GM18520 (cell line): Measurements from ENCODE around the gene URM1.
"Not testable (repeated sequence)": the region's sequence is repeated elsewhere in the genome, so short reads cannot be mapped to it uniquely, and the experiment has no call there.

ENCODE experiments used
- ATAC-seq: cut with Tn5 transposase; IDR thresholded peaks from one replicate; pipeline ENCODE4 v1.9.1; 2021; ENCODE audit not compliant: unreplicated experiment

Gene URM1

GRCh38 chr9:128370752-128371629 lies at the start of gene URM1:
TSS of gene URM1 (plus strand) at chr9:128371374. CDS start at chr9:128371381, 7 bp downstream.
- peak; percentile 89 for ATAC-seq

- peak; percentile 5 for ATAC-seq
These were observed 49.2 kb upstream of the URM1 start for GRCh38 chr9:128321879-128322403.

GRCh38 chr9:128322404-128323211 lies 48.6 kb upstream of the URM1 start, which contains the start of the genes COQ4 and TRUB2:
TSS of gene COQ4 (plus strand) at chr9:128322839. CDS start at chr9:128322859, 20 bp downstream.
TSS of gene TRUB2 (minus strand) at chr9:128322447. CDS start at chr9:128322408, 39 bp downstream.
- peak; percentile 65 for ATAC-seq

- ATAC-seq: no peak
These were observed 47.9 kb upstream of the URM1 start for GRCh38 chr9:128323212-128323730.

- ATAC-seq: no peak
These were observed 47.4 kb upstream of the URM1 start for GRCh38 chr9:128323791-128324190.

GRCh38 chr9:128324401-128324800 lies 46.8 kb upstream of the URM1 start:
- ATAC-seq: no peak

GRCh38 chr9:128325629-128326028 lies 45.5 kb upstream of the URM1 start:
- no peak for ATAC-seq

- ATAC-seq: no peak
These were observed 37.7 kb upstream of the URM1 start for GRCh38 chr9:128333451-128333869.

- ATAC-seq: no peak
These were observed 36.0 kb upstream of the URM1 start for GRCh38 chr9:128335161-128335560.

- ATAC-seq: no peak
These were observed 35.3 kb upstream of the URM1 start for GRCh38 chr9:128335914-128336313.

GRCh38 chr9:128337936-128338335 lies 33.2 kb upstream of the URM1 start:
- no peak for ATAC-seq

GRCh38 chr9:128338852-128339614 lies 32.1 kb upstream of the URM1 start:
- not testable (repeated sequence) for ATAC-seq

GRCh38 chr9:128339761-128340690 lies 31.1 kb upstream of the URM1 start, which contains the start of gene SLC27A4:
TSS of gene SLC27A4 (plus strand) at chr9:128340527. CDS start at chr9:128343133, 2,606 bp downstream.
- ATAC-seq: peak; percentile 65

- ATAC-seq: peak; percentile 3
These were observed 30.3 kb upstream of the URM1 start for GRCh38 chr9:128340691-128341434.

GRCh38 chr9:128341435-128341849 lies 29.7 kb upstream of the URM1 start:
- no peak for ATAC-seq

- no peak for ATAC-seq
These were observed 28.0 kb upstream of the URM1 start for GRCh38 chr9:128342971-128343680.

GRCh38 chr9:128343855-128344254 lies 27.3 kb upstream of the URM1 start:
- ATAC-seq: no peak
